ENCODE data around the gene SIK1.
"Not testable (repeated sequence)": the region's sequence is repeated elsewhere in the genome, so short reads cannot be mapped to it uniquely, and the experiment has no call there.

GRCh38 chr21:43410456-43411068 lies 16.4 kb downstream of the SIK1 start:
- not testable (repeated sequence) for TF ChIP-seq MAX (IDR thresholded peaks at IDR 0.05; ENCODE audit: insufficient read depth, insufficient read length); JUN (IDR thresholded peaks at IDR 0.05; ENCODE audit: borderline replicate concordance, insufficient read depth, insufficient read length, low read depth); CTCF (IDR thresholded peaks at IDR 0.05; ENCODE audit: extremely low read depth in 1 of 2, insufficient read depth in 1 of 2, low read depth in 1 of 2, low read length in 2 of 2); POLR2A (IDR thresholded peaks at IDR 0.05; ENCODE audit: low read depth, low read length); EZH2 (IDR thresholded peaks at IDR 0.05; ENCODE audit: borderline replicate concordance, low read depth, low read length, severe bottlenecking); GATA2 (IDR thresholded peaks at IDR 0.05; ENCODE audit: insufficient read depth, insufficient read length, low read depth, low read length)

Data from endothelial cell of umbilical vein (primary cell).